LNCaP clone FGC (cell line): ENCODE measurements around the gene MAN2B2.

Experiments used
- DNase-seq: peaks from one replicate; pipeline ENCODE4 v3.0.0-alpha.2; 2011; ENCODE audit warnings: low read depth
- H3K4me3 ChIP-seq: 2 replicates; pipeline ENCODE4 v1.5.1; 2011; ENCODE audit warnings: mild to moderate bottlenecking, low read depth, low read length, control low read depth
- TF ChIP-seq, protein P1 (sequence below): IDR thresholded peaks from 2 replicates; pipeline ENCODE4 v1.5.1; 2012; ENCODE audit warnings: mild to moderate bottlenecking; ENCODE audit not compliant: control insufficient read depth, insufficient read depth; ENCODE audit errors: extremely low read depth

MAN2B2 gene

DNA sequence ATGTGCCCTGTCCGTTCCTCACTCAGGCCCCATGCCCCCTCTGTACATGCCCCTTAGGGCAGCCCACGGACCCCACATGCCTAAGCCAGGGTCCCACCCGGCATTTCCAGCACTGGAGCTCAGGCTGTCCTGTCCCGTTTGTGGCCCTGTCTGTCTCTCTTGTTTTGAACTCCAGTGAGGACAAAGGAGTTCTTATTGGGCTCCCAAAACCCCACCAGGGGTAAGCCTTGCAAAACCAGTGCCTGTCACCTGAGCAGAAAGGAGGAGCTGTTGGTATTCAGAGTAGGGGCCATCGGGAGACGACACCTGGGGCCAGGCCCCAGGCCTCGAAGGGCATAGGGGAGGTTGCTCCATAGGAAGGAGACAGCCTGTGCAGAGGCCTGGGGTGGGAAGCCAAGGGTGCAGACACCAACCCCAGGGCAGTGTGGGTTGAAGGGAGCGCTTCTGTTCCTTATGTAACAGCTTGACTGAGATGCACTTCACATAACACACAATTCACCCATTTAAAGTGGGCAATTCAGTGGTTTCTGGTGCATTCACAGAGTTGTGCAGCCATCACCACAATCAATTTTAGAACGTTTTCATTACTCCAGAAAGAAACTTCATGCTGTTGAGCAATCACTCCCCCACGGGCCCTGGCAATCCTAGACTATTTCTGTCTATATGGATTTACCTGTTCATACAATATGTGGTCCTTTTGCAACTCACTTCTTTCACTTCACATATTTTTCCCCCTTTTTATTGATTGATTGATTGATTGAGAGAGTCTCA is 31.7 kb downstream of the MAN2B2 start:
- no peak for DNase-seq
- TF ChIP-seq, protein P1, sequence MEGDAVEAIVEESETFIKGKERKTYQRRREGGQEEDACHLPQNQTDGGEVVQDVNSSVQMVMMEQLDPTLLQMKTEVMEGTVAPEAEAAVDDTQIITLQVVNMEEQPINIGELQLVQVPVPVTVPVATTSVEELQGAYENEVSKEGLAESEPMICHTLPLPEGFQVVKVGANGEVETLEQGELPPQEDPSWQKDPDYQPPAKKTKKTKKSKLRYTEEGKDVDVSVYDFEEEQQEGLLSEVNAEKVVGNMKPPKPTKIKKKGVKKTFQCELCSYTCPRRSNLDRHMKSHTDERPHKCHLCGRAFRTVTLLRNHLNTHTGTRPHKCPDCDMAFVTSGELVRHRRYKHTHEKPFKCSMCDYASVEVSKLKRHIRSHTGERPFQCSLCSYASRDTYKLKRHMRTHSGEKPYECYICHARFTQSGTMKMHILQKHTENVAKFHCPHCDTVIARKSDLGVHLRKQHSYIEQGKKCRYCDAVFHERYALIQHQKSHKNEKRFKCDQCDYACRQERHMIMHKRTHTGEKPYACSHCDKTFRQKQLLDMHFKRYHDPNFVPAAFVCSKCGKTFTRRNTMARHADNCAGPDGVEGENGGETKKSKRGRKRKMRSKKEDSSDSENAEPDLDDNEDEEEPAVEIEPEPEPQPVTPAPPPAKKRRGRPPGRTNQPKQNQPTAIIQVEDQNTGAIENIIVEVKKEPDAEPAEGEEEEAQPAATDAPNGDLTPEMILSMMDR: no peak
- H3K4me3 ChIP-seq: no peak overlapping the region

DNA sequence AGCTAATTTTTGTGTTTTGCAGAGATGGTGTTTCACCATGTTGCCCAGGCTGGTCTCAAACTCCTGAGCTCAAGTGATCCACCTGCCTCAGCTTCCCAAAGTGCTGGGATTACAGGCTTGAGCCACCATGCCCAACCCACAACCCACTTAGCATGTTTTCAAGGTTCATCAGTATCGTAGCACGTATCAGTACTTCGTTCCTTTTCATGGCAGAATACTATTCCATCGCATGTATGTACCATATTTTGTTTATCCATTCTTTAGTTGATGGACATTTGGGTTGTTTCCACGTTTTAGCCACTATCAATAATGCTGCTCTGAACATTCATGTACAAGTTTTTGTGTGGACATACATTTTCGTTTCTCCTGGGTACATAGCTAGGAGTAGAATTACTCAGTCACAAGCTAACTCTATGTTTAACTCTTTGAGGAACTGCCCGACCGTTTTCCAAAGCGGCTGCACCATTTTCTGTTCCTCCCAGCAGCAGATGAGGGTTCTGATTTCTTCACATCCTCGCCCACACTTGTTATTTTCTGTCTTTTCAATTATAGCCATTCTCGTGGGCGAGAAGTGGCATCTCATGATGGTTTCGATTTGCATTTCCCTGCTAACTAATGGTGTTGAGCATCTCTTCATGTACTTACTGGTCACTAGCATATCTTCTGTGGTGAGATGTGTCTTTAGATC is 32.5 kb downstream of the MAN2B2 start:
- DNase-seq: no peak

DNA sequence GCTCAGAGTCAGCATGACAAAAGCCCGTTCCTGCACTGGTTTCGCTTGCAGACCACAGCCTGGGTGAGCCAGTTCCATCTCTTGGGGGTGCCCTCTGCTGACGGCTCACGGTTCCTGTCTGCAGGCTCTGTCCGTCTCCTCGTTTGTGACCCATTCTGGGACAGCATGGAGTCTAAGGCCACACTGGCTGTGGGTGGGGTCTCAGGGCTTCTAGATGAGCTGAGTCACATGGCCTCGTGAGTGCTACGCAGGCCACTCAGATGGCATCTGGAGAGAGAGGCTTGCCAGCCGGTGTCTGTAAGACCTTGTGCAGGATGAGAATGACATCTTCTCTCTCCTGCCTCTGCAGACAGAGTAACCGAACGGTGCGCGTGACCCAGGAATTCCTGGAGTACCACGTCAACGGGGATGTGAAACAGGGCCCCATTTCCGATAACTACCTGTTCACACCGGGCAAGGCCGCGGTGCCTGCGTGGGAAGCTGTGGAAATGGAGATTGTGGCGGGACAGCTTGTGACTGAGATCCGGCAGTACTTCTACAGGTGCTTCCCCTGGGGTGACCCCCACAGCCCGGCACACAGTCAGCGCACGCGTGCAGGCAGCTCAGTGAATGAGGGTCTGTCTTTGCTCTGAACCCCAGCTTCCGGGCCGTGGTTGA is 33.9 kb downstream of the MAN2B2 start:
- TF ChIP-seq, protein P1: no peak
- DNase-seq: no peak

More for the DNA sequence above, 32.5 kb downstream of the MAN2B2 start:
- TF ChIP-seq, protein P1: no peak
- H3K4me3 ChIP-seq: no peak overlapping the region

DNA sequence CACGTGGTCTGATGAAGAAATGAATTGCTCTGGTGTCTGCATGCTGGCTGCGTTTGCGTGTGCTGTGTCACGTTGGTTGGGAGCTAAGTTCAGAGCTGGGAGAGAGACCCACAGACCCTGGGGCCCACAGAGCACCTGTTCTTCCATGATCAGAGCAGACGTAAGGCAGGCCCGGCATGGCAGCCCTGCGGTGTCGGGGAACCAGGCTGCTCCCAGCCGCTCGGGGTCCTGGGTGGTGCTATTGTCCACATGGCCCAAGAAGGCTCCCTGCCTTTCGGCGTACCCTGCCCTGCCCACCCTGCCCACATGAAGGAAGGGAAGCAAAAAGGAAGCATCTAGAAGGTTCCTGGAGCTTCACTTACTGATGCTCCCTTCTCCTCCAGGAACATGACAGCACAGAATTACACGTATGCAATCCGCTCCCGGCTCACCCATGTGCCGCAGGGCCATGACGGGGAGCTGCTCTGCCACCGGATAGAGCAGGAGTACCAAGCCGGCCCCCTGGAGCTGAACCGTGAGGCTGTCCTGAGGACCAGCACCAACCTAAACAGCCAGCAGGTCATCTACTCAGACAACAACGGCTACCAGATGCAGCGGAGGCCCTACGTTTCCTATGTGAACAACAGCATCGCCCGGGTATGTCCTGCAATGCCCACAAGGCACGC is 34.6 kb downstream of the MAN2B2 start:
- H3K4me3 ChIP-seq: no peak overlapping the region
- DNase-seq: no peak
- TF ChIP-seq, protein P1: no peak

More for the DNA sequence above, 33.9 kb downstream of the MAN2B2 start:
- no peak overlapping the region for H3K4me3 ChIP-seq

DNA sequence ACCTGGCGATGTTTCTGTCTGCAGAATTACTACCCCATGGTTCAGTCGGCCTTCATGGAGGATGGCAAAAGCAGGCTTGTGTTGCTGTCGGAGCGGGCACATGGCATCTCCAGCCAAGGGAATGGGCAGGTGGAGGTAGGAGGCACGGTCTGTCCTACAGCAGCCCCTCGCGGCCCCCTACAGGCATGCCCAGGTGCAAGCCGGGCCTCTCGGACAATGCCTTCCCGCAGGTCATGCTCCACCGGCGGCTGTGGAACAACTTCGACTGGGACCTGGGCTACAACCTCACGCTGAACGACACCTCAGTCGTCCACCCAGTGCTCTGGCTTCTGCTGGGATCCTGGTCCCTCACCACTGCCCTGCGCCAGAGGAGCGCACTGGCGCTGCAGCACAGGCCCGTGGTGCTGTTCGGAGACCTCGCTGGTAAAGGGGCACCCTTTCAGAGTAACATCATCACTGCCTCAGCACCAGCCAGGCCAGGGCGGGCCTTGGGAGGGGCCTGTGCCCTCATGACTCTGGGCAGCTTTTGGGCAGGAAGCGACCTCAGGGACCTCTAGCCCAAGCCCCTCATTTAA is 36.0 kb downstream of the MAN2B2 start:
- no peak overlapping the region for H3K4me3 ChIP-seq
- no peak for DNase-seq
- TF ChIP-seq, protein P1: no peak

DNA sequence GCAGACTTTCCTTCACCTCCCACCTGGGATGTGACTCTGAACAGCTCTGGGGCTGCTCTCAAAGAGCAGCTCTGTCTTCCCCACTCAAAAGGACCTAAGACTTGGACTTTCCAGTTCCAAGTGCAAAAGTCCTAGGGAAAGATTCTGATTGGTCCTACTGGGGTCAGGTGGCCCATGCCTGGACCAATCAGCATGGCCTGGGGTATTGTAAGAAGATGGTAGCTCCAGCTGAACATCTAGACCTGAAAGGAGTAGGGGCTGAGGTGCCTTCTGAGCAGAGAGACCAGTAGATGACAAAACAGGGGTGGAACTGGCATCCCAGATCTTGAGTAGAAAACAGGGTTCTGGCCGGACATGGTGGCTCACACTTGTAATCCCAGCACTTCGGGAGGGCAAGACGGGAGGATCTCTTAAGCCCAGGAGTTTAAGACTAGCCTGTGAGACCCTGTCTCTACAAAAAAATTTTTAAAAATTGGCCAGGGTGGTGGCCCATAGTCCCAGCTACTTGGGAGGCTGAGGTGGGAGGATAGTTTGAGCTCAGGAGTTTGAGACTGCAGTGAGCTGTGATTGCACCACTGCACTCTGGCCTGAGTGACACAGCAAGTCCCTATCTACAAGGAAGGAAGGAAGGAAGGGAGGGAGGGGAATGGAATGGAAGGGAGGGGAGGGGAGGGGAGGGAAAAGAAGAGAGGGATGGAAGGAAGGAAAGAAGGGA is 38.1 kb downstream of the MAN2B2 start:
- DNase-seq: no peak
- TF ChIP-seq, protein P1: no peak
- H3K4me3 ChIP-seq: no peak overlapping the region
